VCaP (cell line): ENCODE data around the gene KIF5A.
"Not testable (repeated sequence)": the region's sequence is repeated elsewhere in the genome, so short reads cannot be mapped to it uniquely, and the experiment has no call there.

Experiments
- H3K27ac ChIP-seq: fragments of 450-650 bp; 2 replicates; pipeline ENCODE4 v1.5.1; 2017
- TF ChIP-seq, protein P1 (sequence below): fragments of 450-650 bp; conservative IDR thresholded peaks from 2 replicates; pipeline ENCODE4 v1.5.1; 2017; ENCODE audit warnings: mild to moderate bottlenecking, moderate library complexity

The KIF5A gene

GRCh38 chr12:57560516-57560915 is 10.7 kb downstream of the KIF5A start:
- TF ChIP-seq, protein P1, sequence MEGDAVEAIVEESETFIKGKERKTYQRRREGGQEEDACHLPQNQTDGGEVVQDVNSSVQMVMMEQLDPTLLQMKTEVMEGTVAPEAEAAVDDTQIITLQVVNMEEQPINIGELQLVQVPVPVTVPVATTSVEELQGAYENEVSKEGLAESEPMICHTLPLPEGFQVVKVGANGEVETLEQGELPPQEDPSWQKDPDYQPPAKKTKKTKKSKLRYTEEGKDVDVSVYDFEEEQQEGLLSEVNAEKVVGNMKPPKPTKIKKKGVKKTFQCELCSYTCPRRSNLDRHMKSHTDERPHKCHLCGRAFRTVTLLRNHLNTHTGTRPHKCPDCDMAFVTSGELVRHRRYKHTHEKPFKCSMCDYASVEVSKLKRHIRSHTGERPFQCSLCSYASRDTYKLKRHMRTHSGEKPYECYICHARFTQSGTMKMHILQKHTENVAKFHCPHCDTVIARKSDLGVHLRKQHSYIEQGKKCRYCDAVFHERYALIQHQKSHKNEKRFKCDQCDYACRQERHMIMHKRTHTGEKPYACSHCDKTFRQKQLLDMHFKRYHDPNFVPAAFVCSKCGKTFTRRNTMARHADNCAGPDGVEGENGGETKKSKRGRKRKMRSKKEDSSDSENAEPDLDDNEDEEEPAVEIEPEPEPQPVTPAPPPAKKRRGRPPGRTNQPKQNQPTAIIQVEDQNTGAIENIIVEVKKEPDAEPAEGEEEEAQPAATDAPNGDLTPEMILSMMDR: no peak

DNA sequence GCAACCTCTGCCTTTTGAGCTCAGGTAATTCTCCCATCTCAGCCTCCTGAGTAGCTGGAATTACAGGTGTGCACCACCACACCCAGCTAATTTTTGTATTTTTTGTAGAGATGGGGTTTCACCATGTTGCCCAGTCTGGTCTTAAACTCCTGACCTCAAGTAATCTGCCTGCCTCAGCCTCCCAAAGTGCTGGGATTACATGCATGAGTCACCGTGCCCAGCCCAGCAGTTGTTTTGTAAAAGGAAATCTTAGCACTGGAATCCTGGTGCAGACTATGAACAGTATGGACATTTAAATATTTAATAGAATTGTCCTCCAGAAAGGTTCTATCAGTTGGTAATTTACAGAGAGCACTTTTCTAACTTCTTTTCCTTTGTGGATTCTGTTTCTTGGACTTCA is 11.3 kb downstream of the KIF5A start:
- not testable (repeated sequence) for H3K27ac ChIP-seq

More at GRCh38 chr12:57560516-57560915, 10.7 kb downstream of the KIF5A start:
- no peak overlapping the region for H3K27ac ChIP-seq

GRCh38 chr12:57563358-57563757 is 13.5 kb downstream of the KIF5A start:
- no peak overlapping the region for H3K27ac ChIP-seq
- TF ChIP-seq, protein P1: no peak

- TF ChIP-seq, protein P1: no peak
- H3K27ac ChIP-seq: no peak overlapping the region
Measured at GRCh38 chr12:57564178-57564740, 14.4 kb downstream of the KIF5A start.

- no peak overlapping the region for H3K27ac ChIP-seq
- TF ChIP-seq, protein P1: no peak
Measured at GRCh38 chr12:57568838-57569237, 19.0 kb downstream of the KIF5A start.

DNA sequence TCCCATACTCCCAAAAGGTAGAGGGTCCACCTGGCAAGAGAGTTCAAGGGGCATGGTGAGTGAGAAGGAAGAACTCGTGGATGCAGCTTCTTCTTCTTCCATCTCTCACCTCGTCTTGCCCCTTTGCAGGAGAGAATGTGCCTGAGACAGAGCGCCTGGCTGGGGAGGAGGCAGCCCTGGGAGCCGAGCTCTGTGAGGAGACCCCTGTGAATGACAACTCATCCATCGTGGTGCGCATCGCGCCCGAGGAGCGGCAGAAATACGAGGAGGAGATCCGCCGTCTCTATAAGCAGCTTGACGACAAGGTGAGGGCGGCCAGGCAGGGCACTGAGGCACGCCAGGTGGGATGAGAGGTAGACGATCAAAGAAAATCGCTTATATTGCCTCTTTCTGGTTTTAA is 20.0 kb downstream of the KIF5A start:
- H3K27ac ChIP-seq: no peak overlapping the region
- TF ChIP-seq, protein P1: no peak

DNA sequence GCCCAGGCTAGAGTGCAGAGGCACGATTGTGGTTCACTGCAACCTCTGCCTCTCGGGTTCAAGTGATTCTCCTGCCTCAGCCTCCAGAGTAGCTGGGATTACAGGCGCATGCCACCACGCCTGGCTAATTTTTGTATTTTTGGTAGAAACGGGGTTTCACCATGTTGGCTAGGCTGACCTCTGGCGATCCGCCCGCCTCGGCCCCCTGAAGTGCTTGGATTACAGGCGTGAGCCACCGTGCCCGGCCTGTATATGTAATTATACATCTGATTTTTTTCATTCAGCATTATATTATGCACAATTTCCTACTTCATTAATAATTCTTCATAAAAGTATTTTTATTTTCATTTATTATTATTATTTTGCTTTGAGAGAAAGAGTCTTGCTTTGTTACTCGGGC is 20.6 kb downstream of the KIF5A start:
- H3K27ac ChIP-seq: not testable (repeated sequence)

- TF ChIP-seq, protein P1: no peak
- no peak overlapping the region for H3K27ac ChIP-seq
Measured at GRCh38 chr12:57571926-57572762, 22.3 kb downstream of the KIF5A start.
